GM23338 (cell line): ENCODE results near the gene TXNDC9.

ENCODE experiments used
- CREB1 ChIP-seq: fragments of 250-450 bp; sonication (Bioruptor Pico); IDR thresholded peaks from 2 replicates; pipeline ENCODE4 v1.5.0; 2020; ENCODE audit warnings: low read depth, mild to moderate bottlenecking, moderate library complexity
- CTCF ChIP-seq, 2 experiments: fragments of 200-600 bp in 1 of 2; sonication (generic) in 1 of 2; conservative IDR thresholded peaks; 2 replicates each; pipeline versions ENCODE4 v1.5.1 to v1.6.1; 2016 to 2017; ENCODE audit warnings: antibody characterized with exemption in 2 of 2, low read depth in 2 of 2, mild to moderate bottlenecking in 2 of 2, moderate library complexity in 1 of 2
- ETS1 ChIP-seq: IDR thresholded peaks from 2 replicates; pipeline ENCODE4 v1.6.1; 2016; ENCODE audit warnings: antibody characterized with exemption
- EZH2 ChIP-seq: fragments of 200-600 bp; sonication (generic); IDR thresholded peaks from one replicate; pipeline ENCODE4 v1.8.0; 2017; ENCODE audit warnings: antibody characterized with exemption, mild to moderate bottlenecking, low read depth; ENCODE audit not compliant: unreplicated experiment
- EZH2phosphoT487 ChIP-seq: fragments of 200-600 bp; sonication (generic); IDR thresholded peaks from one replicate; pipeline ENCODE4 v1.8.1; 2018; ENCODE audit warnings: antibody characterized with exemption; ENCODE audit not compliant: unreplicated experiment
- JUNB ChIP-seq: IDR thresholded peaks from one replicate; pipeline ENCODE4 v1.6.1; 2016; ENCODE audit warnings: antibody characterized with exemption; ENCODE audit not compliant: unreplicated experiment
- NANOG ChIP-seq: IDR thresholded peaks from 2 replicates; pipeline ENCODE4 v1.6.1; 2016; ENCODE audit warnings: antibody characterized with exemption, borderline replicate concordance
- POLR2AphosphoS5 ChIP-seq: IDR thresholded peaks from 2 replicates; pipeline ENCODE4 v1.6.1; 2016; ENCODE audit warnings: antibody characterized with exemption, low read depth
- ZNF114 ChIP-seq: fragments of 250-450 bp; sonication (Bioruptor Pico); IDR thresholded peaks from 2 replicates; pipeline ENCODE4 v1.5.0; 2020; ENCODE audit warnings: mild to moderate bottlenecking, moderate library complexity
- TF ChIP-seq, protein P1 (sequence below): IDR thresholded peaks from one replicate; pipeline ENCODE4 v1.6.1; 2018; ENCODE audit warnings: antibody characterized with exemption; ENCODE audit not compliant: unreplicated experiment

- TF ChIP-seq EZH2: no peak
- TF ChIP-seq CTCF (conservative IDR thresholded peaks at IDR 0.05; ENCODE audit: low read depth in 2 of 2): no peak
- TF ChIP-seq POLR2AphosphoS5: no peak
- TF ChIP-seq ZNF114 (CRISPR knock-in tag): no peak
- TF ChIP-seq, protein P1, sequence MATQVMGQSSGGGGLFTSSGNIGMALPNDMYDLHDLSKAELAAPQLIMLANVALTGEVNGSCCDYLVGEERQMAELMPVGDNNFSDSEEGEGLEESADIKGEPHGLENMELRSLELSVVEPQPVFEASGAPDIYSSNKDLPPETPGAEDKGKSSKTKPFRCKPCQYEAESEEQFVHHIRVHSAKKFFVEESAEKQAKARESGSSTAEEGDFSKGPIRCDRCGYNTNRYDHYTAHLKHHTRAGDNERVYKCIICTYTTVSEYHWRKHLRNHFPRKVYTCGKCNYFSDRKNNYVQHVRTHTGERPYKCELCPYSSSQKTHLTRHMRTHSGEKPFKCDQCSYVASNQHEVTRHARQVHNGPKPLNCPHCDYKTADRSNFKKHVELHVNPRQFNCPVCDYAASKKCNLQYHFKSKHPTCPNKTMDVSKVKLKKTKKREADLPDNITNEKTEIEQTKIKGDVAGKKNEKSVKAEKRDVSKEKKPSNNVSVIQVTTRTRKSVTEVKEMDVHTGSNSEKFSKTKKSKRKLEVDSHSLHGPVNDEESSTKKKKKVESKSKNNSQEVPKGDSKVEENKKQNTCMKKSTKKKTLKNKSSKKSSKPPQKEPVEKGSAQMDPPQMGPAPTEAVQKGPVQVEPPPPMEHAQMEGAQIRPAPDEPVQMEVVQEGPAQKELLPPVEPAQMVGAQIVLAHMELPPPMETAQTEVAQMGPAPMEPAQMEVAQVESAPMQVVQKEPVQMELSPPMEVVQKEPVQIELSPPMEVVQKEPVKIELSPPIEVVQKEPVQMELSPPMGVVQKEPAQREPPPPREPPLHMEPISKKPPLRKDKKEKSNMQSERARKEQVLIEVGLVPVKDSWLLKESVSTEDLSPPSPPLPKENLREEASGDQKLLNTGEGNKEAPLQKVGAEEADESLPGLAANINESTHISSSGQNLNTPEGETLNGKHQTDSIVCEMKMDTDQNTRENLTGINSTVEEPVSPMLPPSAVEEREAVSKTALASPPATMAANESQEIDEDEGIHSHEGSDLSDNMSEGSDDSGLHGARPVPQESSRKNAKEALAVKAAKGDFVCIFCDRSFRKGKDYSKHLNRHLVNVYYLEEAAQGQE: no peak
- no peak for TF ChIP-seq EZH2phosphoT487
- no peak for TF ChIP-seq ETS1
- TF ChIP-seq NANOG: no peak
- no peak for TF ChIP-seq CREB1 (CRISPR knock-in tag)
- TF ChIP-seq JUNB: no peak
Measured at GRCh38 chr2:99374747-99375146, 38.6 kb upstream of the TXNDC9 start.
